Measurements from ENCODE around the gene PLPPR1.

The PLPPR1 gene

DNA sequence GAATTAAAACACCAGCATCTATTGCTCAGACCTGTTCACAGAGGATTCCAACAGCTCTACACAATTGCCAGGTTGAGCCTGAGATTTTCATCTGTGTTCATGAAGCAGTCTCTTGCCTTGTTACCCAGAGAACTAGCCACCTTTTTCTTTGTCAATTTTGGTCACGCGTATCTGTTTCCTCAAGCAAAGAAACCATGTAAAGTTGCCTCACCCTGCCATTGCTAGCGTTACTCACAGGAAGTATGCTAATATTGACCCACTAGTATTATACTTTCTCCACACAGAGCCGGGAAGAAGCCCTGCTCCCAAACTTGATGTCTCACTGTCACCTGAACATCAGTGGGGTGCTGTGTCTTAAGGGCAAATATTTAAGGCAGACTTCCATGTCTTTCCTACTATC lies 168.5 kb downstream of the PLPPR1 start:
- DNase-seq (ENCODE audit: low spot score in 2 of 2): no peak
- no peak overlapping the region for H3K27ac Mint-ChIP-seq
- no peak for ATAC-seq

DNA sequence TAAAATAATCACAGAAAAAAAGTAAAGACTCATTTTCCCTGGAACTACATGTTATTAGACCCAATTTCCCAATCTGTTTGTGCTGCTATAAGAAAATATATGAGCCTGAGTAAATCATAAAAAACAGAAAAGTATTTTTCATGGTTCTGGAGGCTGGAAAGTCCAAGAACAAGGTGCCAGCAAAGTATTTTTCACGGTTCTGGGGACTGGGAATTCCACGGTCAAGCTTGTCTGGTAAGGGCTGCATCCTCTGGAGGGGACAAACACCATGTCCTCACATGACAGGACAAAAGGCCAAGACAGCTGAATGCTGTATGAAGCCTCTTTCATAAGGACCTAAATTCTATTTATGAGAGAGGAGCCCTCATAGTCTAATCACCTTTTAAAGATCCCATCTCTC lies 172.3 kb downstream of the PLPPR1 start:
- Mint-ChIP-seq H3K4me3 (no peak overlapping the region), H3K4me1 (no peaks in the 10 kb centered on the region)

More for the DNA sequence above, 168.5 kb downstream of the PLPPR1 start:
- Mint-ChIP-seq H3K4me1 (no peaks in the 10 kb centered on the region), H3K9me3 (no peaks in the 10 kb centered on the region), H3K36me3 (no peaks in the 10 kb centered on the region), H3K4me3 (no peak overlapping the region)

DNA sequence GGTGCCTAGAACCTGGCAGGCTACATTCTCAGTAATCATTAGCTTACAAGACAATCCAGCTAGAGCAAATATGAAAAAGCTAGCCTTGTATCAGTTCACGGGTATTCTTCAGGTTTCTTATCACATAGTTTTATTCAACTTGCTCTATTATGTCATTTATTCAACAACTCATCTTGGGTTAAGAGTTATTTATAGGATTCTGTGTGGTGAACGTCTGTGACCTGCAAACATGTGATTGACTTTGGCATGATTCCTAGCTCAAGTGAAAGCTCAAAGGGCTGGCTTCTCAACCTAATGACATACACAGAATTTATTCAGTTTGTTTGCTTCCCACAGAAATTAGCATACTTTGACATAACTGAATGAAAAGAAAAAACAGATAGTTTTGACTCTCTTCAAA lies 173.1 kb downstream of the PLPPR1 start:
- no peak overlapping the region for H3K27ac Mint-ChIP-seq
- H3K4me1 Mint-ChIP-seq: no peaks in the 10 kb centered on the region
- no peak overlapping the region for H3K4me3 Mint-ChIP-seq
- H3K9me3 Mint-ChIP-seq: no peaks in the 10 kb centered on the region
- ATAC-seq (no peak), DNase-seq (ENCODE audit: low spot score in 2 of 2) (no peak)
- H3K36me3 Mint-ChIP-seq: no peaks in the 10 kb centered on the region

More for the DNA sequence above, 172.3 kb downstream of the PLPPR1 start:
- Mint-ChIP-seq H3K27ac (no peak overlapping the region), H3K9me3 (no peaks in the 10 kb centered on the region), H3K36me3 (no peaks in the 10 kb centered on the region)
- ATAC-seq: no peak
- DNase-seq (ENCODE audit: low spot score in 2 of 2): no peak

DNA sequence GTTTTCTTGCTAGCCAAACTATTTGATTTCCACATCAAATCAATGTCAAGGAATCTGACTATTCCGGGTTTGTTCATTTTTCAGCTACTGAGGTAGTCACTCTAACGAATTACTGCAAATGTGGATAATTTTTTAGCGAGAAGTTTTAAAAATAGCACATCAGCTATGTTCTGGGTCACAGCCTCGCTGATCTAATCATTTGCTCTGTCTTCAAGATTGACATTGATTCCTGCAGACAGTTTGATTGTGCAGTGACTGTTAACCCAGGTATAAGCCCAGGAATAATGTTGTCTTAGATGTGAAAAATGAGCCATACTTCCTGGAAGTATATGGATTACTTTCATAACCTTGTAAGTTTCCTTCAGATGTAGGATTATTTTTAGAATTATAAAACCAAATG lies 181.1 kb downstream of the PLPPR1 start:
- no peak for DNase-seq (ENCODE audit: low spot score in 2 of 2)
- no peak for ATAC-seq
- Mint-ChIP-seq H3K9me3 (peaks cover 2% of the 10 kb centered on the region), H3K36me3 (no peaks in the 10 kb centered on the region), H3K4me1 (no peaks in the 10 kb centered on the region), H3K27ac (no peak overlapping the region), H3K4me3 (no peak overlapping the region)

DNA sequence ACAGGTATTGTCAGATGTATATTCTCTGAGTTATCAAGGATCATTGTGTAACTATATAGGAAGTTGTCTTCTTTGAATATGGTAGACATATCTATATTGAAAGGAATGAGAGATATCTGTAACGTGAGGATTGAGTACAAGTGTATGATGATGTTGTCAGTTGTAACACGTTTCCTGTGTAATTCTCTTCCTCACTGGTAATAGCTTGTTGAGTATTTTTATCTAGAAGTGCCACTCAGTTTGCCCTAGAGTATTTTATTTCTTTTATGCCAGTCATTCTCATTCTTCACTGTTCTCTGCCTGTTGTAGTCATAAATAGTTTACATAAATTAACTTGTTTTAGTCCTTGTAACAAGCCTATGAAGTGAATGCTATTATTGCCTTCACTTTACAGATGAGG lies 184.1 kb downstream of the PLPPR1 start:
- no peaks in the 10 kb centered on the region for H3K4me1 Mint-ChIP-seq
- ATAC-seq: no peak
- no peaks in the 10 kb centered on the region for H3K36me3 Mint-ChIP-seq
- no peak overlapping the region for H3K4me3 Mint-ChIP-seq
- peaks cover 5% of the 10 kb centered on the region for H3K9me3 Mint-ChIP-seq
- no peak overlapping the region for H3K27ac Mint-ChIP-seq
- no peak for DNase-seq (ENCODE audit: low spot score in 2 of 2)

DNA sequence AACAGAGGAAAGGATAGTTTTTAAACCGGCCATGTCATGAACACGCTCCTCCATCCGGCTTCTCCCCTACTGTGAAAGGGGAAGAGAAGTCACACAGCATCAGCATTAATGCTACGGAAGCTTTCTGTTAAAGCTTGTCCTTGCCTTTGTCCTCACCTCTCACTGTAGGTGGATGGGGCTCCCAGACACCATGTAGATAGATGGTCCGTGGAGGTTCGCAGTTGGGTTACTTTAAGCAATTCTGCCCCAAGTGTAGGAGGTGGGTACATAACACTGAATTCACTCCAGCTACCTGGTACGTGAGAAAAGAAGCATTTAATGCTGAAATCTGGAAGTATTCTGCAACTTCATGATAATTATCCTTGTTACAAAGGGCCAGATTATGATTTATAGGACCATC lies 190.5 kb downstream of the PLPPR1 start:
- Mint-ChIP-seq H3K4me1 (no peaks in the 10 kb centered on the region), H3K9me3 (peaks cover 3% of the 10 kb centered on the region)

DNA sequence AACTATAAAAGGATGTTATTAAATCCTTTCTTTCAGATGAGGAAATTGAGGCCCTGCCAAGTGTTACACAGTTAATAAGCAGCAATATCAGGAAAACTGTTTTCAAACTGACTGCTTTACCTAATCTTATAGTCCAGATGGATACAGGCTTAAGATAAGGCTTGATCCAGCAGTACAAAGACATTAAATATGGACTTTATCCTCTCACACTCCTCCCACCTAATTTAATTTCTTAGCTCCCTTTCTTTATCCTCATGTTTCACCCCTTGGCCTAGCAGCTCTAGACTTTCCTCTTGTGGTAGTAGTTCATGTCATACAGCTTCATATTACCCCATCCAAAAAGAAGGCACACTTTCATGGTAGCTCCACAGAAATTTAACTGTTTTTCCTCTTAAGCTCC lies 191.8 kb downstream of the PLPPR1 start:
- no peak overlapping the region for H3K27ac Mint-ChIP-seq
- no peak overlapping the region for H3K4me3 Mint-ChIP-seq
- H3K9me3 Mint-ChIP-seq: peaks cover 3% of the 10 kb centered on the region
- no peaks in the 10 kb centered on the region for H3K36me3 Mint-ChIP-seq
- DNase-seq (ENCODE audit: low spot score in 2 of 2) (no peak), ATAC-seq (no peak)
- no peaks in the 10 kb centered on the region for H3K4me1 Mint-ChIP-seq

More for the DNA sequence above, 190.5 kb downstream of the PLPPR1 start:
- no peak overlapping the region for H3K4me3 Mint-ChIP-seq
- DNase-seq (ENCODE audit: low spot score in 2 of 2) (no peak), ATAC-seq (no peak)
- H3K36me3 Mint-ChIP-seq: no peaks in the 10 kb centered on the region
- no peak overlapping the region for H3K27ac Mint-ChIP-seq

DNA sequence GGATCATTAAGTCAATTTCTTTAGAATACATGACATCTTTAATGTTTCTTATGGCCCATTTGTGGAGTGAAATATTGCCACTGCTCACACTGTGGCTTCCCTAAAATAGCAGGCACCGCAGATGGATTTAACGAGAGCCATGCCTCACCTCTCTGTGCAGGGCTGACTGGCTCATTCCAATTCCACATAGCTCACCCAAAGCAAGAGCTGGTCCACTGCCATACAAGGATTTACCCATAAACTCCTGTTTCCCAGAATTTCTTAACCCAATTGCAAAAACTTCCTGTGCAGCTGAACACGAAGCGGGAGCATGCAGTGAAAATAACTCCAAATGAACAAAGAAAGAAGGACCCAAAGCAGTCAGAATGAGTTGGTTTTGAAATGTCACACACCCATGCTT lies 196.7 kb downstream of the PLPPR1 start:
- Mint-ChIP-seq H3K27ac (no peak overlapping the region), H3K9me3 (no peaks in the 10 kb centered on the region), H3K4me3 (no peak overlapping the region), H3K4me1 (no peaks in the 10 kb centered on the region), H3K36me3 (no peaks in the 10 kb centered on the region)
- DNase-seq (ENCODE audit: low spot score in 2 of 2) (no peak), ATAC-seq (no peak)

DNA sequence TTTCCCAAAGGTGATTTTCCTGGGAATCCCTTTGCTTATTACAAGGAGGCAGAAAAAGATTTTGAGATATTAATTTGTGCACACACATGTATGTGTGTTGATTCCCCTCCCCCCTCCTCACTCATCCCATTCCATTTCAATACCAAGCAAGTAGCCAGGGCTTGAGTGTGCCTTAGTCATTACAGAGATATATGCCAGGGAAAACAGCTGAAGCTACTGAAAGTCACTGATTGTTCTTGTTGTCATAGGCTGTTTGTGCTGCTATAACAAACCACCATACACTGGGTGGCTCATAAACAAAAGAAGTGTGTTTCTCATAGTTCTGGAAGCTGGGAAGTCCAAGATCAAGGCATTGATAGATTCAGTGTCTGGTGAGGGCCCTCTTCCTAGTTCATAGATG lies 197.6 kb downstream of the PLPPR1 start:
- no peaks in the 10 kb centered on the region for H3K9me3 Mint-ChIP-seq
- DNase-seq (ENCODE audit: low spot score in 2 of 2) (no peak), ATAC-seq (no peak)
- H3K4me1 Mint-ChIP-seq: no peaks in the 10 kb centered on the region
- H3K36me3 Mint-ChIP-seq: no peaks in the 10 kb centered on the region
- no peak overlapping the region for H3K27ac Mint-ChIP-seq
- no peak overlapping the region for H3K4me3 Mint-ChIP-seq

DNA sequence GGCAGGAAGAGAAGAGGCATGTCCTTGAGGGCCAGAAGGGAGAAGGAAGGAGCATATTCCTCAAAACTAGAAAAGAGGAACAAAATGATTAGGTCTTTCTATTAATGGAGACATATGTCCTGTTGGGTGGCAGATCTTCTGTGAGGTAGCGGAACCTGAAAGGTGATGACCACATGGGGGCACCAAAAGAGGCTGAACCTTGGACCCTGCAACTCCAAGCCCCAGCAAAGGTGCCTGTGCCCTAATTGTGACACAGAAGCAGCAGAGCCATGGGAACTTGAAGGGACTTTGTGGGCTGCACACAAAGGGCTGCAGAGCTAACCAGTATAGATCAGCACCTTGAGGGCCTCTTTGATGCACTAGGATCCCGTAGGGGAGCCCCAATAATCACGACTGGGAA lies 198.3 kb downstream of the PLPPR1 start:
- H3K4me3 Mint-ChIP-seq: no peak overlapping the region
- no peaks in the 10 kb centered on the region for H3K4me1 Mint-ChIP-seq
- H3K27ac Mint-ChIP-seq: no peak overlapping the region
- DNase-seq (ENCODE audit: low spot score in 2 of 2) (no peak), ATAC-seq (no peak)
- H3K36me3 Mint-ChIP-seq: no peaks in the 10 kb centered on the region
- H3K9me3 Mint-ChIP-seq: no peaks in the 10 kb centered on the region

DNA sequence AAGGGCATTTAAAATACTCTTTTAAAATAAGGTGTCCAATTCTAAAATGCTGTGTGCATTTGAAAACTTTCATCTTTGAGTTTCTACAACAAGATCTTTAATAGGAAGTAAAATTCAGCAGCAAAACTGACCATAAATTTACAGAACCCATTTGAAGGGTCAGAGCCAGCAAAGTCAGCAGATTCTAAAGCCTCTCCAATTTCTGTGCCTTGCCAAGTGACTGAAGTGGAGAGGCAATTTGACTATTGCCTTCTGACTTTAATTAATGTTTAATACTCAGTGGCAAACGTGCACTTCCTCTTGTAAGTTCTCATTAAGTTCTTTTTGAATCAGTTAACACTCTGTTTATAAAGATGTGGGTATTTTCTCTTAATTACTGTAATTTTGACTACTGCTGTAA lies 201.1 kb downstream of the PLPPR1 start:
- DNase-seq (ENCODE audit: low spot score in 2 of 2): no peak
- H3K9me3 Mint-ChIP-seq: no peaks in the 10 kb centered on the region
- H3K36me3 Mint-ChIP-seq: no peaks in the 10 kb centered on the region
- no peak overlapping the region for H3K4me3 Mint-ChIP-seq
- ATAC-seq: no peak
- no peaks in the 10 kb centered on the region for H3K4me1 Mint-ChIP-seq
- no peak overlapping the region for H3K27ac Mint-ChIP-seq

DNA sequence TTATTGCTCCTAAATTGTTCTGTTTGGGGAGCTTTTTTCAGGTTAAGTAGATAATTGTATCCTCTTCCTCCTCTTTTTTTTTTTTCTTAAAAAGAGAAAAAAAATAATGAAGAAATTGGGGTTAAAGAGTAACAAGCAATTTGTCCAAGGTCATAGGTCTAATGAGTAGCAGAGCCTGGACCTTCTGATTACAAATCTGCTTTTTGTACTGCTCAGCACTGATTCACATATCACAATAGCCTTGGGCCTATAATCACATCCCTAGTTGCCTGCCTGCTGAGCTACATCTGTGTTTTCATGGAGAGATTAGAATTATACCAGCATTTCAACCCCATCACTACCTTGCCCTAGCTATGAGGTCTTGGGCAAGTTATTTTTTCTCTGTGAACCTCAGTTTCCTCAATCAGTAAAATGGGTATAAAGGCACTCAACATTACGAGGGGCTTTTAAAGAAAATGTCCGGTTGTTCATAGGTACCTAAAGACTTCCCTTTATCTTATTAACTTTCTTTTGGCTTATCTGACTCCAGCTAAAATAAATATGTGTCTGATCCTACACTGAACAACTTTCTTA lies 204.0 kb downstream of the PLPPR1 start:
- Mint-ChIP-seq H3K9me3 (no peaks in the 10 kb centered on the region), H3K4me3 (no peak overlapping the region), H3K4me1 (no peaks in the 10 kb centered on the region), H3K27ac (no peak overlapping the region), H3K36me3 (no peaks in the 10 kb centered on the region)
- no peak for DNase-seq (ENCODE audit: low spot score in 2 of 2)
- ATAC-seq: no peak

DNA sequence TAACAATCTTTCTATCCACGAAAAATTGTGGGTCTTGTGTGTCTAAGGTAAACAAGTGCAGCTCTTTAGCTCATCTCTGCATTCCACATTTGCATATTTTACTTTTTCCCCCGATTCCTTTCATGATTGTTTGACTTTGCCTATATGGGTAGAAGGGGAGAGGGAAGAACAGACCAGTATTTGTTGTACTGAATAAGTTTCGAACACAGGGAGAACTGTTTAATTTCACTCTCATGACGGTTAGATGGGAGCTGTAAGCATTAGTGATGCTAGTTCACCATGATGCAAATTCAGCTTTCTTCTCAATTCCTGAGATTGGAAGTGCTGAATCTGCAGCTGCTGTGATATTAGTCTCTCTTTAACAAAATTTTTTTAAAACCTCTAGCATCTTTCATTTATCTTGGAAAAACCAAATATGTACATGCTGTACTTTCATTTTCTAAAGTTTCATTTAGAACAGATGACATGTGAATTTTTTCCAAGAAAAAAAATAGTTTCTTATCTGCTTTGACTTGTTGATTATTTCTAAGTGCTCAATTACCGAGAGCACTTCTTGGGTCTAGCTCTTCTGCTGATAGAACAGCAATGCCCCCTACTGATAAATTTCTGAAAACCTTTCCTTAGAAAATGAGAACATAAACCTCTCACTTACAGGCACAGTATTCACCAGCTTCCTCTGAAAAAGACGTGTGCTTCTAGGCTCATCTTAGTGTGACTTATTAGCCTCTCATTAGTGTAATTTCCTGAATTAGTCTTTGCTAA lies 206.8 kb downstream of the PLPPR1 start:
- DNase-seq (ENCODE audit: low spot score in 2 of 2) (no peak), ATAC-seq (no peak)
- H3K27ac Mint-ChIP-seq: no peak overlapping the region
- no peak overlapping the region for H3K4me3 Mint-ChIP-seq
- no peaks in the 10 kb centered on the region for H3K9me3 Mint-ChIP-seq
- H3K36me3 Mint-ChIP-seq: no peaks in the 10 kb centered on the region
- no peaks in the 10 kb centered on the region for H3K4me1 Mint-ChIP-seq

DNA sequence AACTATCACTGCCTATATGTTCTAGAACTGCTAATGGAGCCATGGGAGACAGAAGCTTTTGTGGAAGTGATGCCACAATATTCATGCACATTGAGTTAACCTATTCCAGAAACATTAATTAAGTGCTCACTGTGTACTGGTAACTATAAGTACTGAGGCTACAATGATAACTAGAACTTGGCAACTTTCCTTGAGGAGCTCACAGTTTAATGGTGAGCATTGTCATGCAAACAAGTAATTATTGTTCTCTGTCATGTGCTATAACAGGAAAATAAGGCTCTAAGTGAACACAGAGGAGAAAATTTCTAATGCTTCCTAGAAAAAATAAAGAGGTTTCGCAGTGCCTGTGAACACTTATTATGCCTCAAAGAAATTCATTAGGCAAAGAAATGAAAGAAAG lies 214.1 kb downstream of the PLPPR1 start:
- ATAC-seq (no peak), DNase-seq (ENCODE audit: low spot score in 2 of 2) (no peak)
- Mint-ChIP-seq H3K4me1 (no peaks in the 10 kb centered on the region), H3K36me3 (no peaks in the 10 kb centered on the region), H3K9me3 (peaks cover 3% of the 10 kb centered on the region), H3K27ac (no peak overlapping the region), H3K4me3 (no peak overlapping the region)

DNA sequence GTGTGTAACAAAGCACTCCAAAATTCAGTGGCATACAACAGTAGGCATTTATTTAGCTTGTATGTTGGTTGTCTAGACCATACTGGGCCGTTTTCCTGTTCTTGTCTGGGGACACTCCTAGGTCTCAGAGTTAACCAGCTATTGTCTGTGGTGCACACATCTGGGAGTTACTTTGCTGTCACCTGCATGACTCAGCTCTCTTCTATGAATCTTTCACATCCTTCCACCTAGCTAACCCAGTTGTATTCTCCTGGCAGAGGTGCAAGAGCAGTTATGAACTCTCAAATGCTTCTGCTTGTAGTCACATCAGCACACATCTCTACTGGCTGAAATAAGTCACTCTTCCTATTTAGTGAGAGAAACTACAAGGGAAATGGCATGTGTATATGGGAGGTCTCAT lies 218.2 kb downstream of the PLPPR1 start:
- no peaks in the 10 kb centered on the region for H3K36me3 Mint-ChIP-seq
- H3K4me3 Mint-ChIP-seq: no peak overlapping the region
- no peak for DNase-seq (ENCODE audit: low spot score in 2 of 2)
- peaks cover 3% of the 10 kb centered on the region for H3K9me3 Mint-ChIP-seq
- no peaks in the 10 kb centered on the region for H3K4me1 Mint-ChIP-seq
- peak; percentile 26 for ATAC-seq
- no peak overlapping the region for H3K27ac Mint-ChIP-seq

DNA sequence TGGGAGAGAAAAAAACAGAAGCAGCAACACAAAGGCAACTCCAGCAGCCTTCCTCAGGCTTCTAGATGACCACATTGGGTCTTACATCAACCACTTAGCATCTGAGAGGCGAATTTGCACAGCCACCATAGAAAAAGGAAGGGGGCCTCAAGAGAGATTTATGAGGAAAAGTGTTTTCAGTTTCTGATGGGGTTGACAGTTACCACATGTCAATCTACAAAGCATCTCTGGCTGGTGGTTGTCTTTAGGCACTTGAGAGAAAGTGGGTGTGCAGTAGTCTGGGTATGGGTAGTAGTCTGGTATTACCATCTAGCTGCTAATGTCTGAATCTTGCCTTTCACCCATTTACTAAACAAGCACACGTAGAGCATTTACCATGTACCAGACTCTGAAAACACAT lies 218.8 kb downstream of the PLPPR1 start:
- H3K27ac Mint-ChIP-seq: no peak overlapping the region
- H3K9me3 Mint-ChIP-seq: peaks cover 3% of the 10 kb centered on the region
- H3K36me3 Mint-ChIP-seq: no peaks in the 10 kb centered on the region
- ATAC-seq: no peak
- no peaks in the 10 kb centered on the region for H3K4me1 Mint-ChIP-seq
- no peak overlapping the region for H3K4me3 Mint-ChIP-seq
- DNase-seq (ENCODE audit: low spot score in 2 of 2): no peak
